Muscle of back (tissue), 11 donors: ENCODE measurements around the gene MTA1. TPM values are rescaled to one million over a fixed set of nuclear protein-coding genes. Genes with fewer than 3 reads are reported as not detected.
A peak's percentile ranks its signal among the peaks of the same experiment; 100 is the strongest.

Experiments
- DNase-seq, 3 donors: peaks; one replicate each; pipeline versions ENCODE4 v3.0.0 to v3.0.0-alpha.2; 2013
- polyA plus RNA-seq, 10 donors: library from polyadenylated mRNA; unstranded; fragments of 120-200 nt; gene quantifications; one replicate each; pipeline ENCODE4 v1.2.1, GENCODE V29; 2013; ENCODE audit not compliant: insufficient read length in 10 of 10

Gene MTA1
- polyA plus RNA-seq, 10 donors, result 53.6 to 88.0 (median 77.0) TPM

DNA sequence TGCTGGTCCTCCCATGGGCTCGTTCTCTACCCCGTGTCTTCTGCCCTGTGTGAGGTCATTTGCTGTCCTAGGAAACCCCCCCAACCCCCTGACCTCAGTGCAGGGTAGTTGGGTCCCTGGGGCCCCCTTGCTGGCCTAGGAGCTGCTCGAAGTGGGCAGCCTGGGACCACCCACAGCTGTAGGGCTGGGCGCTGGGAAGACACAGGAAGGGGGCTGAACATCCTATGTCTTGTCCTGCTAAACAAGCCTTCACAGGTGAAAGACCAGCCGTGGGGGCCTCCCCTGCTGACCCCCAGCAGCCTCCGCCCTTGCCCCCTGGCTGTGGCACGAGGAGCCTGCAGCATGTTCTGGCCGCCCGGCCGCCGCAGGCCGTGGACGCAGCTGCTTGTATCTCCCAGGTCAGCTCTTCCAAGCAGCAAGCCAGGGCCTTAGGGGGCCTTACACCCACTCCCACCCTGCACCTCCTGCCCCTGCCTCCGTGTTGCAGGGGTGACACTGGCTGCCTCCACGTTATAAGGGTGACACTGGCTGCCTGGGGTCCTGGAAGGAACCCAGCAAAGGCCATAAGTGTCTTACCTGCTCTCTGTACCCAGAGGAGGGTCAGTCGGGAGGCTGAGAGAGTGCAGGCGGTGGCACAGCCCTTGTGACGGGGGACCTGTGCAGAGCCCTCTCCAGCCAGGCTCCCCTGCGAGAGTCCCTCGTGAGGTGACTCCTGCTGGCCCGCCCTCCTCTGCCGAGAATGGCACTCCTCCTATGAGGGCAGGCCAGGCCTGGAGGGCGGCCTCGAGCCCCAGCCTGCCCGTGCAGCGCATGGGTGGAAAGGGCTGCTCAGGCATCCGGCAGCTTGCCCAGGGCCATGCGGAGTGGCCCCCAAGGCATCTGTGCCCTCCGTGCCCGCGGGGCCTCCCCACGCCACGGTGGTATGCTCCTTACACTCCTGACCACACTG is 32.8 kb upstream of the MTA1 start:
- no peak for DNase-seq

DNA sequence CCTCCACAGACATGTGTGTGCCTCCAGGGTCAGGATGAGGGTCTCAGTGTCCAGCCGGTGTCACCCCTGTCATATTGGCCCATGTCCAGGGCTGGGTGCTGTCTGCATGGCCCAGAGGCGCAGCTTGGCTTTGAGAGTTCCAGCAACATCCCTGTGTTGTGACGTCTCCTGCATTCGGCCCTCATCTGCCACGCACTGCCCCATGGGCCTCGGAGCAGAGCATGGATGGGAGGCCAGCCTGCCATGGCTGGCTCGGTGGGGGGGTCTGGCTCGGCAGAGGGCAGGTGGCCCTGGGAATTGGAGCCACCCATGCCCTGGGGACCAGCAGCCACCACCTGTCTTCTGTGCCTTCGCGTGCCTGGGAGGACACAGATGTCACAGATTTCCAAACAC is 32.1 kb upstream of the MTA1 start:
- DNase-seq, result no peak

GRCh38 chr14:105388110-105388951 is 31.3 kb upstream of the MTA1 start:
- DNase-seq, result no peak

DNA sequence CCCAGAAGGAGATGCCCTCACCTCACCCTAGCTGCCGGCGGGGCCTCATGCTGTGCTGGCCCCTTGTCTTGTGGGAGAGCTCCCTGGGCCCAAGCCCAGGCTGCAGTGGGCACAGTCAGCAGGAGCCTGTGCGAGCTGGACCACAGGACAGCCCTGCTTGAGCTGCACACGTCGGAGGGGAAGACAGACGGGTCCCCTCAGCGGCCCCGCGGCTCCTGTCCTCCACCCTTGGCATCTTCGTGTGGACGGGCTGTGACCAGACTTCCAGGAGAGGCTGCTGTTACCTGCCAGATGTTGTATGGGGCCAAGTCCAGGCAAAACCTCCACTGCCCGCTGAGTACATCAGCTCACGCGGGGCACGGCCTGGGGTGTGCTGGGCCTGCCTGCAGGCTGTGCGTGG is 30.7 kb upstream of the MTA1 start:
- no peak for DNase-seq

GRCh38 chr14:105389534-105389933 is 30.1 kb upstream of the MTA1 start:
- no peak for DNase-seq

DNA sequence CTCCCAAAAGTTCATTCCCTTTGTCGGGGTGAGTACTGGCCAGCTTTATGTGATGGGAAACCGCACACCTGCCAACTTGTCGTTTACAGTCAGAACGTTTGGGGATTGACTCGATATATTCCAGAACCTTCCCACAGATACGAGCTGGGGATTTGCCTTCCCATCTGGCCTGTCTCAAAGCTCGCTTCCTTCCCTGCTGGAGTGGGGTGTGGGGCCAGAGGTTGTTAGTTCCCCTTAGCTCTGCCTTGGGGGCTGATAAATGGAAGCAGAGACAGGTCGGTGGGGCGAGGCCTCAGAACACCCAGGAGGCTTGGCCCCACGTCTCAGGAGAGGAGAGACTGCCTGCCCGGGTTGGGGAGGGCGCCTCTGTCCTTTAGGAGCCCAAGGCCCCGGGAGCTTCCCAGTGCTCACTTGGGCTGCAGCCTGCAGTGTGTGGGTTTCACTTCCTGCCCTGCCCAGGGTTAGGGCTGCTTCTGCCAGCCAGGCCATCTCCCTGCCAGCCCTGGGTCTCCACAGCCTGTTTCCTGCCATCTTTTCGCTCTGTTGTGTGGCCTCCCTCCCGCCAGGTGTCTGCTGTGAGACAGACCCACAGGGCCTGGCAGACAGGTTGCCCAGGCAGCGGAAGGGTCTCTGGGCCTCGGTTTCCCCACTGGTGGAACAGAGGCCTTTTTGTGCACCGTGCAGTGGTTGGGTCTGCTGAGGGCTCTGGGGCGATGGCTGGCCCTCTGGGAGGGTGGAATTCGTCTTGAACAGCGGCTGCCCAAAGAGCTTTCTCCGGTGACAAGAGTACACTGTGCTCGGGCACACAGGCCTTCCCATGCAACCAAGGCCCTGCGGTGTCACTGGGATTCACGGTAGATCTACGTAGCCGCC is 29.4 kb upstream of the MTA1 start:
- DNase-seq, result no peak

GRCh38 chr14:105390849-105391500 is 28.7 kb upstream of the MTA1 start:
- no peak for DNase-seq

DNA sequence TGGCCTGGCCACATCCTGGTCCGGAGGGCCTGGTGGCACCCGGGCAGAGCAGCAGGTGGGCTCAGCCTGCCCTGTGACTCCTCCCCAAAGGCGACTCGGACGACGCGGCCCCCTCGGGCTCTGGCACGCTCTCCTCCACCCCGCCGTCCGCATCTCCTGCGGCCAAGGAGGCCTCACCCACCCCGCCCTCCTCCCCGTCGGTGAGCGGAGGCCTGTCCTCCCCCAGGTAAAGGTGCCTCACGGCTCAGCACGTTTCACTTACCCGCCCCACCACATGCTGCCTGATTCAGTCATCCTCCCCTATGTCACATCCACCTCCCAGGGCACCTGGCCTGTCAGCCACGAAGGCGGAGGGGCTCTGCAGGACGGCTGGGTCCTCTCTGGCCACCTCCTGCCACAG is 28.1 kb upstream of the MTA1 start:
- no peak for DNase-seq

DNA sequence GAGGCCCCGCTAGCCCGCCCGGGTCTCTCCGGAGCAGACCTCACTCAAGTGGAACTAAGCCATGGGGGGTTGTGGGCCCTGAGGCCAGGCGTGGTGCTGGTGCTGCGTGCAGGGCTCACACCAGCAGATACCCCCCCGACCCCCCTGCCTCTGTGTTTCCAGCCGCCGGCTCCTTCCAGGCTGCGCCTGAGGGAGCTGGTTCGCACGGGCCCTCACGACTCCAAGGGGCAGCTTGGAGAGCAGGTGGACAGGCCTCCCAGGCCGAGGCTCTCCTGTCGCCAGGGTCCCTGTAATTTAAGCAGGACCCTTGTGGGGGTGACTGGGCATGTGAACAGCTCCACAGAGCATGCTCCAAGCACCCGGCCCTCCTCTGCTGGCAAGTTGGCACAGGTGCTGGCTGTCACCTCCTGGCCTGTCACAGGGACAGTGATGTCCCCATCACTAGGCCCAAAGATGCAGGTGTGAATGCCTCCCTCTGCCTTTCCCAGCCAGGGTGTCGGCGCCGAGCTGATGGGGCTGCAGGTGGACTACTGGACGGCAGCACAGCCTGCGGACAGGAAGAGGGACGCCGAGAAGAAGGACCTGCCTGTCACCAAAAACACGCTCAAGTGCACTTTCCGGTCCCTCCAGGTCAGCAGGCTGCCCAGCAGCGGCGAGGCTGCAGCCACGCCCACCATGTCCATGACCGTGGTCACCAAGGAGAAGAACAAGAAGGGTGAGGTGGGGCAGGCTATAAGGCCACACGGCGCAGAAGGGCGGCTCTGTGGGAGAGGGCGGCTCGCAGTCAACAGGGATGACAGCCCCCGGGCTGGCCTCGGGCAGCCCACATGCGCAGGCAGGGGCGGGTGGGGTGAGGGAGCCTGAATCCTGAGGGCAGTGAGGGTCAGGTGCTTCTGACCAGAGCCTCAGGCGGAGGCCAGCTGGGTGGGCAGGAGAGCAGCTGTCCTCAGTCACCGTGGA is 27.2 kb upstream of the MTA1 start:
- no peak for DNase-seq

DNA sequence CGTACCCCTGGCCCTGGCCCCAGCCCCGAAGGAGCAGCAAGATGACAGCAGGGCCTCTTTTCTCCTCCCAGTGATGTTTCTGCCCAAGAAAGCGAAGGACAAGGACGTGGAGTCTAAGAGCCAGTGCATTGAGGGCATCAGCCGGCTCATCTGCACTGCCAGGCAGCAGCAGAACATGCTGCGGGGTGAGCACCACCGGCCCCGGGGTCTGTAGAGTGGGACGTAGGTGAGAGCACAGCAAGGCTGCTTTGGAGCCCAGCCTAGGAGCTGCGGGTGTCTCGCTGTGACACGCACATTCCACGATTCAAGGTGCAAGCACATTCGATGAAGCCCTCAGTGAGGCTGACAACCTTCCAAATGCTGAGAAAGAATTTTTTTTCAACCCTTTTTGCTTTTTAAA is 26.5 kb upstream of the MTA1 start:
- no peak for DNase-seq

GRCh38 chr14:105394714-105395537 is 24.7 kb upstream of the MTA1 start:
- DNase-seq, result no peak

DNA sequence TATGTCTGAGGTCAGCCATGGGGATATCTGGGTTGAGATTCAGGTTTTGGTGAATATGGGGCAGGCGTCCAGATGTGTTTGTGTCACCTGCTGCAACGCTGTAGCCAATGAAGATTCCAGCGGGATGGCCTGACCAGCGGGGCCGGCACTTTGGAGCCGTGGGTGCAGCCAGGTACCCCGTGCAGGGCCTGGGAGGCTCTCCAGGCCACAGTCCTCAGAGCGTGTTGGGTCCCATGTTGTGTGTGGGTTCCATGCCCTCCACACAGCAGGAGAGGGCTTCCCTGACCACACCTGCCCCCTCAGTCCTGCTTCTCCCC is 24.1 kb upstream of the MTA1 start:
- no peak for DNase-seq

GRCh38 chr14:105397350-105397931 is 22.2 kb upstream of the MTA1 start:
- DNase-seq, result no peak

DNA sequence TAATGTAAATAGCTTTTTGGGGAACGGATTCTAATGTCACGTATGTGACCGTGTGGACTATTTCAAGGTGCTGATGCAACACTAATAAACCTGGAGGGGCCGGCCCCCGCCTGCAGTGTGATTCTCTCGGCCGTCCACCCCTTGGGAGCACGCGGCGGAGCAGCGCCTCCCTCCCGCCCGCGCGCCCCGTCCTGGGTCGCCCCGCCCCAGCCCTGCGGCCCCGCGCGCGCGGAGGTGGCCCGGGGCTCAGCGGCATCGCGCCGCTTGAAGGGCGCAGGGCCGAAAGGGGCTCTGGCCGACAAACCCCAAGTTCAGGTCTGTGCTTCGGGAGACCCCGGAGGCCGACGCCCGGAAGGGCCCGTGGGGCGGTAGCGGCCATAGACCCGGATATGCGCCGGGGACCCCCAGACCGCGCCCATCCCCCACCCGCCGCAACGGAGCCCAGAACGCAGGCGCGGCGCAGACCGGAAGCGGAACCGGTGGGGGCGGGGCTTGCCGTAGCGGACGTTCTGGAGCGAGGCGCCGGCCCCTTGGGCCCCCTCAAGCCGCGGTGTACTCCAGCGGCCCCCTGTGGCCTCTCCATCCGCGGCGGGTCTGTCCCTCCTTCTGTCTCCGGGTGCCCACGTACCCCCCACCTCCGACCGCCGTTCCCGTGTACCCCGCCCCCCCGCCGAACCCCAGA is 21.4 kb upstream of the MTA1 start, which contains the start of gene TEX22:
Gene TEX22, plus strand, starts transcription at position 495 of the 682 bp plus-strand sequence. CDS start 803 bp downstream, outside the sequence.
- peak; percentile 85 to 96 (median 92) for DNase-seq

DNA sequence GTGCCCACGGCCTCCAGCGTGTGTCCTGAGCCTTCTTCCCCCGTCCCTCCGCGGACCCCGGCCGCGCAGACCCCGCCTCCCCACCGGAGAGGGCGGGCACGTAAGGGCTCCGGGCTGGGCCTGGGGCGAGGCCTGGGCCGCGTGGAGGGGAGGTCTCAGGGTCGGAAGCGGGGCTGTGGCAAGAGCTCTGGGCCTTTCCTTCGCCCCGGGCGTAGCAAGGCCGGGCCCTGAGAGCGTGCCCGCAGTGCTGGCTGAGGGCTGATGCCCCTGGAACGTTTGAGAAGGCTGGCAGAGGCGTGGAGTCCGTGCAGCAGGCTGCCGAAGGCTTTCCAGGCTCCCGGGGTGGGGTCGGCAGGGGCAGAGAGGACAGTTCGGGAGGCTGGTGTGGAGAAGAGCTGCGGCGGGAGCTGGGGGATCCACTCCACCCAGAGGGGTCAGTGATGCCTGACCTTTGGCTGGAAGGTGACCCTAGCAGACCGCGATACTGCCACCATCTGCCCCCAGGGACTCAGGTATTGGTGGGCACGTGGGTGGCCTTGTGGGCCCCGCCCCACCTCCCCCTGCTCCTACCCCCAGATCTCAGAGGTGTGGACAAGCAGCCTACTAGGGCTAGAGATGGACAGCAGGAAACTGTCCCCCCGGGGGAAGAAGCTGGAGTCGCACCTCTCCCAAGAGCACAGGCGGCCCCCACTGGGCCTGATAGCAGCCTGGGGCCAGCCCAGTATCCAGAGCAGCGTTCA is 20.7 kb upstream of the MTA1 start:
- DNase-seq, result no peak

GRCh38 chr14:105399466-105399775 is 20.2 kb upstream of the MTA1 start:
- no peak for DNase-seq

DNA sequence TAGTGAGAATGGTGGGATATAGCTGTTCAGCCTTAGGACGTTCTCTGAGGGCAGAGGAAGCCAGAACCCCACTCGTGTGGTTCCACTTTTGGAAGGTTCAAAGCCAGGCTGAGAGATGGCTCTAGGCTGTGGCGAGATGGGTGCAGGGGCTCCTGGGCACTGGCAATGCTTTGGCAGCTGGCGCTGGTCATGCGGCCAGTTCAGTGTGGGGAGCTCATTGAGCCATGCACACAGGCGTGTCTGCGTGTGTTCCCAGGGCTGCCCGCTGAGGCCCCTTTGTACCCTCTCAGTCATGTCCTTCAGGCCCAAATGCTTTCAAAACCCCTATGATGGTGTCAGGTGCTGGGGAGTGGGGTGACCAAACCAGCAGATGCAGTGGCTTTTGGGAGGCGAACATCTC is 19.6 kb upstream of the MTA1 start:
- DNase-seq, result no peak

DNA sequence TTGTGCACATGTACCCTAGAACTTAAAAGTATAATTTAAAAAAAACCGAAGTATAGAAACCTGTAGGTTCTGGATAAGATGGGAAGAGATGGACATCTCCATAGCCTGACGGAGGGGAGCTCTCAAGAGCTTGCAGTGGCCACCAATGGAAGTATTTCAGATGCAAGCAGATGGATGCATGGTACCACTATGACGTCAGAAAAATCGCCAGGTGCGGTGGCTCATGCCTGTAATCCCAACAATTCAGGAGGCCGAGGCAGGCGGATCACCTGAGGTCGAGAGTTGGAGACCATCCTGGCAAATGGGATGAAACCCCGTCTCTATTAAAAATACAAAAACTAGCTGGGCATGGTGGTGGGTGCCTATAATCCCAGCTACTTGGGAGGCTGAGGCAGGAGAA is 17.9 kb upstream of the MTA1 start:
- DNase-seq, result no peak
